HFF-Myc (cell line): ENCODE measurements around the gene CCDC192.

Source experiments
- DNase-seq: peaks from one replicate; pipeline ENCODE4 v3.0.0-alpha.2; 2011; ENCODE audit warnings: low read depth; ENCODE audit errors: extremely low read depth
- H3K4me3 ChIP-seq: replicated peaks from 2 replicates; pipeline ENCODE4 v1.5.1; 2011; ENCODE audit warnings: low read depth, mild to moderate bottlenecking, control low read depth, low read length
- CTCF ChIP-seq: IDR thresholded peaks from 2 replicates; pipeline ENCODE4 v1.5.1; 2012; ENCODE audit warnings: mild to moderate bottlenecking, low read depth, low read length, control low read depth; ENCODE audit errors: missing control alignments

Gene CCDC192

GRCh38 chr5:127960270-127960691 is 257.1 kb downstream of the CCDC192 start:
- no peak for DNase-seq

GRCh38 chr5:127961006-127961762 is 258.0 kb downstream of the CCDC192 start:
- no peak overlapping the region for H3K4me3 ChIP-seq
- TF ChIP-seq CTCF, result no peak
- no peak for DNase-seq

More at GRCh38 chr5:127960270-127960691, 257.1 kb downstream of the CCDC192 start:
- H3K4me3 ChIP-seq, result no peak overlapping the region
- no peak for TF ChIP-seq CTCF

GRCh38 chr5:127961763-127962145 is 258.6 kb downstream of the CCDC192 start:
- no peak overlapping the region for H3K4me3 ChIP-seq
- TF ChIP-seq CTCF, result no peak
- DNase-seq, result no peak

GRCh38 chr5:127962491-127962890 is 259.3 kb downstream of the CCDC192 start:
- no peak for TF ChIP-seq CTCF
- no peak for DNase-seq
- H3K4me3 ChIP-seq, result no peak overlapping the region

GRCh38 chr5:127963233-127963632 is 260.0 kb downstream of the CCDC192 start:
- TF ChIP-seq CTCF, result no peak
- no peak for DNase-seq
- no peak overlapping the region for H3K4me3 ChIP-seq

- TF ChIP-seq CTCF, result no peak
- no peak for DNase-seq
- no peak overlapping the region for H3K4me3 ChIP-seq
These were observed 260.7 kb downstream of the CCDC192 start for GRCh38 chr5:127963931-127964330.

- H3K4me3 ChIP-seq, result no peak overlapping the region
- no peak for TF ChIP-seq CTCF
These were observed 264.3 kb downstream of the CCDC192 start for GRCh38 chr5:127967323-127967982.

More at GRCh38 chr5:127967323-127967982, 264.3 kb downstream of the CCDC192 start:
- no peak for DNase-seq
